ENCODE measurements around the gene CAPG. TPM values are rescaled to one million over a fixed set of nuclear protein-coding genes. Genes with fewer than 3 reads are reported as not detected.

The CAPG gene
- total and polyA plus RNA-seq, 10 of the 15 experiments (the other 5 are each of a cell fraction or from before 2014, with no cell fraction given) = 26.3 to 192 (median 100) TPM

- TF ChIP-seq FOXK2 (IDR thresholded peaks at IDR 0.05) = no peak
- no peak for TF ChIP-seq PBX3 (IDR thresholded peaks at IDR 0.05; ENCODE audit: insufficient replicate concordance, low read depth, low read length)
- no peak for TF ChIP-seq SKIL (IDR thresholded peaks at IDR 0.05; ENCODE audit: low read depth, poor library complexity, severe bottlenecking)
- peak; percentile 32 for TF ChIP-seq KLF5 (IDR thresholded peaks at IDR 0.05; ENCODE audit: partially characterized antibody)
- no peak for TF ChIP-seq SIX5 (IDR thresholded peaks at IDR 0.05; ENCODE audit: low read depth, low read length, severe bottlenecking)
- TF ChIP-seq PKNOX1 (IDR thresholded peaks at IDR 0.05) = no peak
- no peak for TF ChIP-seq ZNF592 (IDR thresholded peaks at IDR 0.05)
- no peak for TF ChIP-seq SMAD1 (IDR thresholded peaks at IDR 0.05; ENCODE audit: low read depth, partially characterized antibody)
- TF ChIP-seq EZH2 (IDR thresholded peaks at IDR 0.05; ENCODE audit: borderline replicate concordance, control insufficient read depth, low read depth, low read length) = no peak
- TF ChIP-seq STAT3 (IDR thresholded peaks at IDR 0.05; ENCODE audit: low read depth, low read length) = no peak
- TF ChIP-seq SP1 (IDR thresholded peaks at IDR 0.05; ENCODE audit: low read depth, low read length) = no peak
- peak; percentile 43; the same call in 1 of the 2 replicates for TF ChIP-seq TAF1 (IDR thresholded peaks at IDR 0.05; ENCODE audit: borderline replicate concordance, low read depth, low read length)
- TF ChIP-seq RAD51 (IDR thresholded peaks at IDR 0.05) = peak; percentile 62; the same call in 1 of the 2 replicates
- TF ChIP-seq NKRF (conservative IDR thresholded peaks at IDR 0.05) = 0 out of 2 replicates have a peak, but pooled peaks have one; percentile 52
- no peak for TF ChIP-seq CHD1 (IDR thresholded peaks at IDR 0.05; ENCODE audit: low read depth, low read length)
- TF ChIP-seq MEF2B (IDR thresholded peaks at IDR 0.05; ENCODE audit: partially characterized antibody, poor library complexity, severe bottlenecking) = no peak
- TF ChIP-seq JUND (IDR thresholded peaks at IDR 0.05; ENCODE audit: low read depth, low read length) = no peak
- no peak for TF ChIP-seq IKZF2 (IDR thresholded peaks at IDR 0.05)
These were observed 27.5 kb upstream of the CAPG start (continued) for GRCh38 chr2:85437488-85438200.
